ENCODE measurements around the gene CEP78. TPM values are rescaled to one million over a fixed set of nuclear protein-coding genes. Genes with fewer than 3 reads are reported as not detected.
A peak's percentile ranks its signal among the peaks of the same experiment; 100 is the strongest.
"Not testable (repeated sequence)": the region's sequence is repeated elsewhere in the genome, so short reads cannot be mapped to it uniquely, and the experiment has no call there.

The CEP78 gene
- total RNA-seq (2014; rRNA removed; shearing (Covaris generic); ENCODE audit: low replicate concordance) = 29.4 and 38.2 TPM in 2 replicates

GRCh38 chr9:78235762-78236550 is at the start of gene CEP78:
CEP78 (plus strand) TSS chr9:78236075; CDS start chr9:78236351, 276 bp downstream.
- Histone ChIP-seq H3K9me3 (ENCODE audit: low read length) (no peaks in the 10 kb centered on the region), H3K9ac (ENCODE audit: low read length) (peak within 1 kb of the TSS; percentile 90), H3K36me3 (ENCODE audit: insufficient read depth, low read length) (peaks cover under 1% of the 10 kb centered on the region; the same call in 1 of the 2 replicates), H3K79me2 (ENCODE audit: low read length) (peaks cover 37% of the 10 kb centered on the region), H3K4me3 (ENCODE audit: low read length) (peak within 1 kb of the TSS; percentile 97), H3K27ac (ENCODE audit: low read length) (peak within 1 kb of the TSS; percentile 62), H4K20me1 (ENCODE audit: insufficient read depth, low read depth, low read length) (no peaks in the 10 kb centered on the region), H2AFZ (ENCODE audit: low read length) (peak within 1 kb of the TSS; percentile 93), H3K4me1 (ENCODE audit: low read length) (peaks cover 27% of the 10 kb centered on the region), H3K4me2 (ENCODE audit: low read depth, low read length, poor library complexity, severe bottlenecking) (peak within 1 kb of the TSS; percentile 83), H3K27me3 (ENCODE audit: low read length) (no peaks in the 10 kb centered on the region), H3K9me2 (replicated peaks; ENCODE audit: insufficient read depth, low read length) (no peaks in the 10 kb centered on the region)
- DNase-seq = peak; percentile 96

- H3K27me3 ChIP-seq (ENCODE audit: low read length) = no peaks in the 10 kb centered on the region
- no peaks in the 10 kb centered on the region for H4K20me1 ChIP-seq (ENCODE audit: insufficient read depth, low read depth, low read length)
- no peaks in the 10 kb centered on the region for H3K9me2 ChIP-seq (replicated peaks; ENCODE audit: insufficient read depth, low read length)
- H3K4me1 ChIP-seq (ENCODE audit: low read length) = no peaks in the 10 kb centered on the region
- no peaks in the 10 kb centered on the region for H3K9me3 ChIP-seq (ENCODE audit: low read length)
- H2AFZ ChIP-seq (ENCODE audit: low read length) = no peak overlapping the region
- no peak for DNase-seq
- no peak overlapping the region for H3K9ac ChIP-seq (ENCODE audit: low read length)
- no peaks in the 10 kb centered on the region for H3K79me2 ChIP-seq (ENCODE audit: low read length)
- H3K4me2 ChIP-seq (ENCODE audit: low read depth, low read length, poor library complexity, severe bottlenecking) = no peak overlapping the region
- H3K36me3 ChIP-seq (ENCODE audit: insufficient read depth, low read length) = no peaks in the 10 kb centered on the region
- no peak overlapping the region for H3K27ac ChIP-seq (ENCODE audit: low read length)
- H3K4me3 ChIP-seq (ENCODE audit: low read length) = no peak overlapping the region
Observed at GRCh38 chr9:78187763-78188484, 48.0 kb upstream of the CEP78 start.

GRCh38 chr9:78188594-78188993 is 47.3 kb upstream of the CEP78 start:
- Histone ChIP-seq H3K4me2 (ENCODE audit: low read depth, low read length, poor library complexity, severe bottlenecking) (no peak overlapping the region), H3K27me3 (ENCODE audit: low read length) (no peaks in the 10 kb centered on the region), H3K36me3 (ENCODE audit: insufficient read depth, low read length) (no peaks in the 10 kb centered on the region), H3K27ac (ENCODE audit: low read length) (no peak overlapping the region), H3K4me1 (ENCODE audit: low read length) (no peaks in the 10 kb centered on the region), H3K9me3 (ENCODE audit: low read length) (no peaks in the 10 kb centered on the region), H3K79me2 (ENCODE audit: low read length) (no peaks in the 10 kb centered on the region), H3K9ac (ENCODE audit: low read length) (no peak overlapping the region), H3K9me2 (replicated peaks; ENCODE audit: insufficient read depth, low read length) (no peaks in the 10 kb centered on the region), H2AFZ (ENCODE audit: low read length) (no peak overlapping the region), H3K4me3 (ENCODE audit: low read length) (no peak overlapping the region), H4K20me1 (ENCODE audit: insufficient read depth, low read depth, low read length) (no peaks in the 10 kb centered on the region)
- DNase-seq = no peak

GRCh38 chr9:78189001-78189400 is 46.9 kb upstream of the CEP78 start:
- no peaks in the 10 kb centered on the region for H3K36me3 ChIP-seq (ENCODE audit: insufficient read depth, low read length)
- no peak overlapping the region for H3K9ac ChIP-seq (ENCODE audit: low read length)
- no peaks in the 10 kb centered on the region for H4K20me1 ChIP-seq (ENCODE audit: insufficient read depth, low read depth, low read length)
- H3K4me3 ChIP-seq (ENCODE audit: low read length) = no peak overlapping the region
- H3K9me2 ChIP-seq (replicated peaks; ENCODE audit: insufficient read depth, low read length) = no peaks in the 10 kb centered on the region
- H3K9me3 ChIP-seq (ENCODE audit: low read length) = no peaks in the 10 kb centered on the region
- H3K79me2 ChIP-seq (ENCODE audit: low read length) = no peaks in the 10 kb centered on the region
- H3K4me1 ChIP-seq (ENCODE audit: low read length) = no peaks in the 10 kb centered on the region
- no peak overlapping the region for H3K4me2 ChIP-seq (ENCODE audit: low read depth, low read length, poor library complexity, severe bottlenecking)
- no peak for DNase-seq
- no peaks in the 10 kb centered on the region for H3K27me3 ChIP-seq (ENCODE audit: low read length)
- H3K27ac ChIP-seq (ENCODE audit: low read length) = no peak overlapping the region
- H2AFZ ChIP-seq (ENCODE audit: low read length) = no peak overlapping the region

GRCh38 chr9:78189461-78189860 is 46.4 kb upstream of the CEP78 start:
- Histone ChIP-seq H3K4me2 (ENCODE audit: low read depth, low read length, poor library complexity, severe bottlenecking) (no peak overlapping the region), H3K79me2 (ENCODE audit: low read length) (no peaks in the 10 kb centered on the region)

GRCh38 chr9:78191931-78192330 is 43.9 kb upstream of the CEP78 start:
- Histone ChIP-seq H3K4me1 (ENCODE audit: low read length) (peaks cover 8% of the 10 kb centered on the region), H2AFZ (ENCODE audit: low read length) (no peak overlapping the region), H3K9me2 (replicated peaks; ENCODE audit: insufficient read depth, low read length) (no peaks in the 10 kb centered on the region), H3K9ac (ENCODE audit: low read length) (no peak overlapping the region), H3K4me2 (ENCODE audit: low read depth, low read length, poor library complexity, severe bottlenecking) (no peak overlapping the region), H4K20me1 (ENCODE audit: insufficient read depth, low read depth, low read length) (no peaks in the 10 kb centered on the region), H3K36me3 (ENCODE audit: insufficient read depth, low read length) (no peaks in the 10 kb centered on the region), H3K27ac (ENCODE audit: low read length) (no peak overlapping the region), H3K27me3 (ENCODE audit: low read length) (no peaks in the 10 kb centered on the region), H3K79me2 (ENCODE audit: low read length) (no peaks in the 10 kb centered on the region), H3K4me3 (ENCODE audit: low read length) (no peak overlapping the region), H3K9me3 (ENCODE audit: low read length) (no peaks in the 10 kb centered on the region)
- no peak for DNase-seq

More at GRCh38 chr9:78189461-78189860, 46.4 kb upstream of the CEP78 start:
- Histone ChIP-seq H2AFZ (ENCODE audit: low read length) (no peak overlapping the region), H3K4me1 (ENCODE audit: low read length) (no peaks in the 10 kb centered on the region), H3K27me3 (ENCODE audit: low read length) (no peaks in the 10 kb centered on the region), H3K9ac (ENCODE audit: low read length) (no peak overlapping the region), H4K20me1 (ENCODE audit: insufficient read depth, low read depth, low read length) (no peaks in the 10 kb centered on the region), H3K27ac (ENCODE audit: low read length) (no peak overlapping the region), H3K9me2 (replicated peaks; ENCODE audit: insufficient read depth, low read length) (no peaks in the 10 kb centered on the region), H3K9me3 (ENCODE audit: low read length) (no peaks in the 10 kb centered on the region), H3K4me3 (ENCODE audit: low read length) (no peak overlapping the region), H3K36me3 (ENCODE audit: insufficient read depth, low read length) (no peaks in the 10 kb centered on the region)
- no peak for DNase-seq

GRCh38 chr9:78196258-78196657 is 39.6 kb upstream of the CEP78 start:
- no peak overlapping the region for H3K4me2 ChIP-seq (ENCODE audit: low read depth, low read length, poor library complexity, severe bottlenecking)
- H3K36me3 ChIP-seq (ENCODE audit: insufficient read depth, low read length) = no peaks in the 10 kb centered on the region
- H3K27ac ChIP-seq (ENCODE audit: low read length) = no peak overlapping the region
- no peak overlapping the region for H3K4me3 ChIP-seq (ENCODE audit: low read length)
- H3K9me3 ChIP-seq (ENCODE audit: low read length) = no peaks in the 10 kb centered on the region
- H3K4me1 ChIP-seq (ENCODE audit: low read length) = peaks cover 8% of the 10 kb centered on the region
- no peak for DNase-seq
- no peak overlapping the region for H3K9ac ChIP-seq (ENCODE audit: low read length)
- no peaks in the 10 kb centered on the region for H3K9me2 ChIP-seq (replicated peaks; ENCODE audit: insufficient read depth, low read length)
- H3K27me3 ChIP-seq (ENCODE audit: low read length) = no peaks in the 10 kb centered on the region
- H4K20me1 ChIP-seq (ENCODE audit: insufficient read depth, low read depth, low read length) = no peaks in the 10 kb centered on the region
- no peaks in the 10 kb centered on the region for H3K79me2 ChIP-seq (ENCODE audit: low read length)
- H2AFZ ChIP-seq (ENCODE audit: low read length) = no peak overlapping the region

- H3K9me3 ChIP-seq (ENCODE audit: low read length); H3K9me2 ChIP-seq (replicated peaks; ENCODE audit: insufficient read depth, low read length); H3K4me3 ChIP-seq (ENCODE audit: low read length); H3K79me2 ChIP-seq (ENCODE audit: low read length); H3K4me1 ChIP-seq (ENCODE audit: low read length); H3K27me3 ChIP-seq (ENCODE audit: low read length); H2AFZ ChIP-seq (ENCODE audit: low read length); H3K9ac ChIP-seq (ENCODE audit: low read length); H4K20me1 ChIP-seq (ENCODE audit: insufficient read depth, low read depth, low read length); H3K4me2 ChIP-seq (ENCODE audit: low read depth, low read length, poor library complexity, severe bottlenecking); H3K27ac ChIP-seq (ENCODE audit: low read length); H3K36me3 ChIP-seq (ENCODE audit: insufficient read depth, low read length); DNase-seq: not testable (repeated sequence)
Observed at GRCh38 chr9:78201158-78201777, 34.6 kb upstream of the CEP78 start.
